Hepatocyte (in vitro differentiated cells): Measurements from ENCODE around the gene NUDCD2.

ENCODE experiments used
- CTCF ChIP-seq: fragments of 200-600 bp; sonication (generic); IDR thresholded peaks from 2 replicates; pipeline ENCODE4 v1.5.1; 2016; ENCODE audit warnings: antibody characterized with exemption, mild to moderate bottlenecking; ENCODE audit not compliant: poor library complexity
- EZH2 ChIP-seq: fragments of 200-600 bp; sonication (generic); IDR thresholded peaks from 2 replicates; pipeline ENCODE4 v1.6.1; 2016; ENCODE audit warnings: antibody characterized with exemption, mild to moderate bottlenecking, borderline replicate concordance

- TF ChIP-seq CTCF (no peak), EZH2 (no peak)
These were observed 49.5 kb upstream of the NUDCD2 start for GRCh38 chr5:163509291-163509951.
